ENCODE results near the gene HTR7.

DNA sequence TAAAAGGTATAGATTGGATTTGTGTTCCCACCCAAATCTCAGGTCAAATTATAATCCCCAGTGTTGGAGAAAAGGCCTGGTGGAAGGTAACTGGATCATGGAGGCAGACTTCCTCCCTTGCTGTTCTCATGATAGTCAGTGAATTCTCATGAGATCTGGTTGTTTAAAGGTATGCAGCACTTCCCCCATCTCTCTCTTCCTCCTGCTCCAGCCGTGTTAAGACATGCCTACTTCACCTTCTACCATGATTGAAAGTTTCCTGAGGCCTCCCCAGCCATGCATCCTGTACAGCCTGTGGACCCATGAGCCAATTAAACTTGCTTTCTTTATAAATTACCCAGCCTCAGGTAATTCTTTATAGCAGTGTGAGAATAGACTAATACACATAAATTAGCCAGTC, 39.1 kb downstream of the HTR7 start:
- TF ChIP-seq CTCF (IDR thresholded peaks at IDR 0.05; ENCODE audit: low read length) (no peak), EZH2 (IDR thresholded peaks at IDR 0.05; ENCODE audit: borderline replicate concordance, low read length) (no peak)

Measured in OCI-LY1 (cell line).